Sciatic nerve (tissue), 2 donors: ENCODE measurements around the gene ZDHHC14. TPM values are rescaled to one million over a fixed set of nuclear protein-coding genes. Genes with fewer than 3 reads are reported as not detected.
A peak's percentile ranks its signal among the peaks of the same experiment; 100 is the strongest.

Source experiments
- ATAC-seq: fragments of 200-7000 bp; cut with Tn5 transposase; one replicate; pipeline ENCODE4 v1.9.1; 2020; ENCODE audit warnings: mild to moderate bottlenecking, moderate library complexity
- DNase-seq: peaks from one replicate; pipeline ENCODE4 v3.0.0-alpha.2; 2020; ENCODE audit warnings: low spot score
- intact Hi-C: fragments of 100-400 bp; cut with DNase I; formaldehyde crosslinking; loops from one replicate; pipeline ENCODE4 v1.14.2; 2022
- total RNA-seq: library from RNA; stranded (reverse); fragmentation: NEBNext Ultra II Directional; extraction: Animal tissue kit (Norgen Biotek cat#: 25700); gene quantifications from one replicate; pipeline ENCODE4 v1.2.1, GENCODE V29; 2021
- donor health status: DM: no; HTN: no; CAD: no.
- donor health status: DM: no; HTN: no; CAD: no.

The ZDHHC14 gene
- total RNA-seq, 1 donor from 2014 or later: 19.1 TPM

GRCh38 chr6:157520596-157521361, 139.8 kb downstream of the ZDHHC14 start:
- no peak for DNase-seq
- intact Hi-C loops: no loop called here
- ATAC-seq: no peak

GRCh38 chr6:157521362-157522335, 140.7 kb downstream of the ZDHHC14 start:
- DNase-seq (no peak), ATAC-seq (peak; percentile 34)
- intact Hi-C loops: no loop called here

- intact Hi-C loops: no loop called here
- DNase-seq: no peak
- no peak for ATAC-seq
Observed at GRCh38 chr6:157522472-157522871, 141.5 kb downstream of the ZDHHC14 start.

- ATAC-seq: no peak
- intact Hi-C loops: no loop called here
- DNase-seq: no peak
Observed at GRCh38 chr6:157524735-157525134, 143.7 kb downstream of the ZDHHC14 start.

GRCh38 chr6:157525292-157525889, 144.4 kb downstream of the ZDHHC14 start:
- DNase-seq (no peak), ATAC-seq (no peak)
- intact Hi-C loops: no loop called here

GRCh38 chr6:157525918-157526425, 145.0 kb downstream of the ZDHHC14 start:
- intact Hi-C loops: no loop called here
- no peak for DNase-seq
- no peak for ATAC-seq

GRCh38 chr6:157527471-157527907, 146.5 kb downstream of the ZDHHC14 start:
- intact Hi-C loops: no loop called here
- ATAC-seq (peak; percentile 91), DNase-seq (no peak)

GRCh38 chr6:157528931-157529653, 148.1 kb downstream of the ZDHHC14 start:
- ATAC-seq (peak; percentile 75), DNase-seq (peak; percentile 86)
- intact Hi-C loops: no loop called here

GRCh38 chr6:157529654-157530039, 148.7 kb downstream of the ZDHHC14 start:
- DNase-seq: no peak
- intact Hi-C loops: no loop called here
- no peak for ATAC-seq

- intact Hi-C loops: no loop called here
- no peak for ATAC-seq
Observed at GRCh38 chr6:157530126-157530525, 149.1 kb downstream of the ZDHHC14 start.

GRCh38 chr6:157530724-157531168, 149.8 kb downstream of the ZDHHC14 start:
- no peak for ATAC-seq
- intact Hi-C loops: no loop called here
- DNase-seq: no peak

More at GRCh38 chr6:157530126-157530525, 149.1 kb downstream of the ZDHHC14 start:
- no peak for DNase-seq

- intact Hi-C loops: no loop called here
- ATAC-seq (no peak), DNase-seq (no peak)
Observed at GRCh38 chr6:157531169-157531985, 150.4 kb downstream of the ZDHHC14 start.

GRCh38 chr6:157531986-157532365, 151.0 kb downstream of the ZDHHC14 start:
- no peak for DNase-seq
- intact Hi-C loops: no loop called here
- ATAC-seq: no peak

- intact Hi-C loops: no loop called here
- DNase-seq (no peak), ATAC-seq (no peak)
Observed at GRCh38 chr6:157533048-157533871, 152.3 kb downstream of the ZDHHC14 start.

- DNase-seq: no peak
- intact Hi-C loops: no loop called here
- ATAC-seq: no peak
Observed at GRCh38 chr6:157534134-157534871, 153.3 kb downstream of the ZDHHC14 start.

- intact Hi-C loops: no loop called here
- no peak for ATAC-seq
- DNase-seq: no peak
Observed at GRCh38 chr6:157534977-157535339, 154.0 kb downstream of the ZDHHC14 start.
